ENCODE data around the gene POC1A.

DNA sequence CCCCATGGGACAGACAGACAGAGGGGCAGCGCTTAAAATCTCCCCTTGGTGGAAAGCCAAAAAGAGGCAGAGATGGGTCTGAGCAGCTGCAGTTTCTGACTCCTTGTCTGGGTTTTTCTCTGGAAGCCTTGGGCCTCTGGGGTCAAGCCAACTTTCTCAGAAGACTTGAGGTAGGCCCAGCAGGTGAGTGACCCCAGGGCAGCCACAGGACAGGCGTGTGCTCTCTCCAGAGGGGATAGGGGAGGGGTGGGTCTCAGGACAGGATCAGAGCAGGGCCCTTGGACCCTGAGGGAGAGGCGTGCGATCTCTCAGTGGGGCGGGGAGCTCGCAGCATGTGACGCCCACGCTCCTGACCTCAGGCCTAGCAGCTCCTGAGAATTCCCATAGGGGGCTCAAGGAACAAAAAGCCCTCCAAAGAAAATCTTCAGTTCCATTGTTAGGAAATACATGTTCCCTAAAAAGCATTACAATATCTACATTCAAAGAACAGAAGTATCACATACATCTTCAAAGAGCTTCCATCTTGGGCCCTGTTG lies 63.2 kb downstream of the POC1A start:
- TF ChIP-seq ZSCAN5A (tag by site-specific recombination; IDR thresholded peaks at IDR 0.05) (no peak), ZNF138 (tag by site-specific recombination; IDR thresholded peaks at IDR 0.05; ENCODE audit: borderline replicate concordance) (no peak), PRDM4 (tag by site-specific recombination; IDR thresholded peaks at IDR 0.05) (no peak)
- TF ChIP-seq, protein P1, sequence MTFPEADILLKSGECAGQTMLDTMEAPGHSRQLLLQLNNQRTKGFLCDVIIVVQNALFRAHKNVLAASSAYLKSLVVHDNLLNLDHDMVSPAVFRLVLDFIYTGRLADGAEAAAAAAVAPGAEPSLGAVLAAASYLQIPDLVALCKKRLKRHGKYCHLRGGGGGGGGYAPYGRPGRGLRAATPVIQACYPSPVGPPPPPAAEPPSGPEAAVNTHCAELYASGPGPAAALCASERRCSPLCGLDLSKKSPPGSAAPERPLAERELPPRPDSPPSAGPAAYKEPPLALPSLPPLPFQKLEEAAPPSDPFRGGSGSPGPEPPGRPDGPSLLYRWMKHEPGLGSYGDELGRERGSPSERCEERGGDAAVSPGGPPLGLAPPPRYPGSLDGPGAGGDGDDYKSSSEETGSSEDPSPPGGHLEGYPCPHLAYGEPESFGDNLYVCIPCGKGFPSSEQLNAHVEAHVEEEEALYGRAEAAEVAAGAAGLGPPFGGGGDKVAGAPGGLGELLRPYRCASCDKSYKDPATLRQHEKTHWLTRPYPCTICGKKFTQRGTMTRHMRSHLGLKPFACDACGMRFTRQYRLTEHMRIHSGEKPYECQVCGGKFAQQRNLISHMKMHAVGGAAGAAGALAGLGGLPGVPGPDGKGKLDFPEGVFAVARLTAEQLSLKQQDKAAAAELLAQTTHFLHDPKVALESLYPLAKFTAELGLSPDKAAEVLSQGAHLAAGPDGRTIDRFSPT (tag by site-specific recombination; IDR thresholded peaks at IDR 0.05), result no peak

All from HEK293 (cell line).